Mammary epithelial cell (primary cell): ENCODE measurements around the gene OR52J3.

Source experiments
- EZH2 ChIP-seq: IDR thresholded peaks from 2 replicates; pipeline ENCODE4 v1.6.1; 2012; ENCODE audit warnings: low read length, inconsistent platforms, borderline replicate concordance
- TF ChIP-seq, protein P1 (sequence below), 2 donors: IDR thresholded peaks in 1 of 2; conservative IDR thresholded peaks in 1 of 2; 2 replicates each; pipeline ENCODE4 v1.5.1; 2011 to 2012; ENCODE audit warnings: inconsistent platforms in 2 of 2, low read length in 2 of 2, mild to moderate bottlenecking in 2 of 2, control low read depth in 1 of 2, low read depth in 1 of 2; ENCODE audit not compliant: insufficient read depth in 1 of 2; ENCODE audit errors: extremely low read depth in 1 of 2

GRCh38 chr11:5081405-5081804, 35.1 kb downstream of the OR52J3 start:
- TF ChIP-seq, protein P1, sequence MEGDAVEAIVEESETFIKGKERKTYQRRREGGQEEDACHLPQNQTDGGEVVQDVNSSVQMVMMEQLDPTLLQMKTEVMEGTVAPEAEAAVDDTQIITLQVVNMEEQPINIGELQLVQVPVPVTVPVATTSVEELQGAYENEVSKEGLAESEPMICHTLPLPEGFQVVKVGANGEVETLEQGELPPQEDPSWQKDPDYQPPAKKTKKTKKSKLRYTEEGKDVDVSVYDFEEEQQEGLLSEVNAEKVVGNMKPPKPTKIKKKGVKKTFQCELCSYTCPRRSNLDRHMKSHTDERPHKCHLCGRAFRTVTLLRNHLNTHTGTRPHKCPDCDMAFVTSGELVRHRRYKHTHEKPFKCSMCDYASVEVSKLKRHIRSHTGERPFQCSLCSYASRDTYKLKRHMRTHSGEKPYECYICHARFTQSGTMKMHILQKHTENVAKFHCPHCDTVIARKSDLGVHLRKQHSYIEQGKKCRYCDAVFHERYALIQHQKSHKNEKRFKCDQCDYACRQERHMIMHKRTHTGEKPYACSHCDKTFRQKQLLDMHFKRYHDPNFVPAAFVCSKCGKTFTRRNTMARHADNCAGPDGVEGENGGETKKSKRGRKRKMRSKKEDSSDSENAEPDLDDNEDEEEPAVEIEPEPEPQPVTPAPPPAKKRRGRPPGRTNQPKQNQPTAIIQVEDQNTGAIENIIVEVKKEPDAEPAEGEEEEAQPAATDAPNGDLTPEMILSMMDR (conservative IDR thresholded peaks at IDR 0.05 in 1 of 2, IDR thresholded peaks at IDR 0.05 in 1 of 2; ENCODE audit: extremely low read depth in 1 of 2, insufficient read depth in 1 of 2, low read depth in 1 of 2, low read length in 2 of 2), result no peak
- TF ChIP-seq EZH2, result no peak
